ENCODE measurements around the gene TUBG1. TPM values are rescaled to one million over a fixed set of nuclear protein-coding genes. Genes with fewer than 3 reads are reported as not detected.

TUBG1 gene
- total RNA-seq, 1 experiment from 2014 or later = 140 TPM

- no peak for TF ChIP-seq PREB (CRISPR knock-in tag; IDR thresholded peaks at IDR 0.05; ENCODE audit: borderline replicate concordance)
Measured at GRCh38 chr17:42660692-42661345, 51.3 kb downstream of the TUBG1 start (continued).

Other genes with a start within 250 kb of the TUBG1 start
- gene STAT3, start 221.2 kb upstream of the TUBG1 start, total RNA-seq (2021) = 74.4 to 98.0 TPM (median 74.9 TPM) in 3 replicates
- gene CAVIN1, start 186.4 kb upstream of the TUBG1 start, total RNA-seq (2021) = 24.6 to 28.4 TPM (median 27.8 TPM) in 3 replicates
- gene ATP6V0A1, start 150.8 kb upstream of the TUBG1 start, total RNA-seq (2021) = 49.7 to 55.2 TPM (median 50.9 TPM) in 3 replicates
- gene NAGLU, start 73.4 kb upstream of the TUBG1 start, total RNA-seq (2021) = 28.9 to 39.3 TPM (median 30.4 TPM) in 3 replicates
- gene HSD17B1, start 56.8 kb upstream of the TUBG1 start, total RNA-seq (2021) = 1.5 to 1.6 TPM (median 1.5 TPM) in 3 replicates
- 106 to 131 TPM (median 113 TPM) in 3 replicates for gene COASY, start 47.5 kb upstream of the TUBG1 start, total RNA-seq (2021)
- gene MLX, start 42.6 kb upstream of the TUBG1 start, total RNA-seq (2021) = 26.9 to 34.9 TPM (median 30.1 TPM) in 3 replicates
- 20.1 to 23.3 TPM (median 21.6 TPM) in 3 replicates for gene PSMC3IP, start 32.0 kb upstream of the TUBG1 start, total RNA-seq (2021)
- 39.8 to 43.2 TPM (median 40.4 TPM) in 3 replicates for gene RETREG3, start 309 bp upstream of the TUBG1 start, total RNA-seq (2021)
- 22.1 to 26.7 TPM (median 22.2 TPM) in 3 replicates for gene TUBG2, start 49.6 kb downstream of the TUBG1 start, total RNA-seq (2021)
- 33.0 to 40.2 TPM (median 35.6 TPM) in 3 replicates for gene PLEKHH3, start 67.3 kb downstream of the TUBG1 start, total RNA-seq (2021)
- gene CCR10, start 72.2 kb downstream of the TUBG1 start, total RNA-seq (2021) = 3.7 to 4.4 TPM (median 4.2 TPM) in 3 replicates
- 12.1 to 12.7 TPM (median 12.7 TPM) in 3 replicates for gene CNTNAP1, start 72.8 kb downstream of the TUBG1 start, total RNA-seq (2021)
- 19.8 to 24.1 TPM (median 22.4 TPM) in 3 replicates for gene EZH1, start 135.4 kb downstream of the TUBG1 start, total RNA-seq (2021)
- 10.9 to 13.1 TPM (median 11.6 TPM) in 3 replicates for gene RAMP2, start 151.5 kb downstream of the TUBG1 start, total RNA-seq (2021)
- gene VPS25, start 163.8 kb downstream of the TUBG1 start, total RNA-seq (2021) = 98.6 to 103 TPM (median 101 TPM) in 3 replicates
- gene WNK4, start 170.9 kb downstream of the TUBG1 start, total RNA-seq (2021) = 1.4 to 1.7 TPM (median 1.5 TPM) in 3 replicates
- gene COA3, start 189.0 kb downstream of the TUBG1 start, total RNA-seq (2021) = 54.2 to 65.2 TPM (median 60.9 TPM) in 3 replicates
- gene CNTD1, start 189.2 kb downstream of the TUBG1 start, total RNA-seq (2021) = not detected in 3 replicates
- gene BECN1, start 214.6 kb downstream of the TUBG1 start, total RNA-seq (2021) = 51.8 to 59.2 TPM (median 54.7 TPM) in 3 replicates
- 141 to 192 TPM (median 159 TPM) in 3 replicates for gene PSME3, start 223.7 kb downstream of the TUBG1 start, total RNA-seq (2021)
- 9.8 to 11.0 TPM (median 10.1 TPM) in 3 replicates for gene AOC2, start 234.9 kb downstream of the TUBG1 start, total RNA-seq (2021)
- 6.2 to 8.2 TPM (median 7.6 TPM) in 3 replicates for gene AOC3, start 241.5 kb downstream of the TUBG1 start, total RNA-seq (2021)

Measured in WTC11 (cell line).